Right hindlimb (tissue), 1 donor: Measurements from ENCODE around the gene MYH4.

Source experiments
- DNase-seq: peaks from one replicate; pipeline ENCODE4 v3.0.0-alpha.2; 2018

MYH4 gene

GRCh38 chr17:10421211-10421610 lies 48.1 kb downstream of the MYH4 start:
- no peak for DNase-seq

GRCh38 chr17:10420811-10421210 lies 48.5 kb downstream of the MYH4 start:
- DNase-seq, result no peak

- peak; percentile 65 for DNase-seq
Observed at GRCh38 chr17:10417431-10417830, 51.9 kb downstream of the MYH4 start.

GRCh38 chr17:10415161-10415560 lies 54.2 kb downstream of the MYH4 start:
- DNase-seq, result no peak

DNA sequence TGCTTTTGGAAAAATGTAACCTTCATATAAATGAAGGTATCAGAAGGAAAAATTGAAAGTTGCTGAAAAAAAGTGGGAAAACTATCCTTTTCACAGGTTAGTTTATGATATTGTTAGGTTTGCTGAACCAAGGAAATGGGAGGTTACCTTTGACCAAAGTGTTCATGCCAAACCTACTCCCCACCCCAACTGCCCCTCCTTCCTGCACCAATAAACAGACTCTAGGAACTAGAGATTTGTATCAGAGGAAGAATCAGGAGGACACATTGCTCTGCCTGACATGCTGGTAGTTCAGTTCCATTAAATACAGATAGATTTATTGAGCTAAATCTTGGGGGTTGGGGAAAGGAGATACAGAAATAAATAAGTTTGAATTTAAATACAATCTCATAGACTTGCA lies 65.8 kb downstream of the MYH4 start:
- DNase-seq, result no peak

GRCh38 chr17:10398352-10398751 lies 71.0 kb downstream of the MYH4 start:
- DNase-seq, result no peak

GRCh38 chr17:10396524-10397163 lies 72.7 kb downstream of the MYH4 start:
- no peak for DNase-seq

DNA sequence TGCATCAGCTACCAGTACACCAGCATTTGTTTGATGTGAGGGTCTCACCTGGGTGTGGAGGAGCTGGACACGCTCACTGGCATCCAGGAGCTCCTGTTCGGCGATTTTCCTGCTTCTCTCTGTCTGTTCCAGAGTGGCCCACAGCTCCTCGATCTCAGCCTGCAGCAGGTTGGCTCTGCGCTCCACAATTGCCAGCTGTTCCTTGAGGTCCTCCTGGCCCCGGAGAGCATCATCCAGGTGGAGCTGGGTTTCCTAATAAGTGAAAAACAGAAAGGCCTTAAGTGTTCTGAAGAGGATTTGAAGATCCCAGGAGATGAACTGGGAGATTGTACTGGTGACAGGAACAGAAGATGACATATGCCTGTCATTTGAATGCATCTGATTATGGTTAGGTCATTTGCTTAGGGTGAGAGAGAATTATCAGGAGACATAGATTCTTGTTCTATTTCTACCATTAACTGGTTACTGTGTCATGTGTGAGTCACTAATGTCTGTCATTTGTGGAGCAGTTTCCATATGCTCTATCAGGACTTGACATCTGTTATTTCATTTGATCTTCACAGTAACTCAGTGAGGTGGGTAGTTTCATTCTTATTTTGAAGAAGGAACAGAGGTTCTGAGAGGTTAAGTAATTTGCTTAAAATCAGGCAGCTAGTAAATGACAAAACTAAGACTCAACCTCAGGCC lies 75.0 kb downstream of the MYH4 start:
- DNase-seq, result no peak
